ENCODE measurements around the gene ARHGAP10.
"Not testable (repeated sequence)": the region's sequence is repeated elsewhere in the genome, so short reads cannot be mapped to it uniquely, and the experiment has no call there.

Gene ARHGAP10

DNA sequence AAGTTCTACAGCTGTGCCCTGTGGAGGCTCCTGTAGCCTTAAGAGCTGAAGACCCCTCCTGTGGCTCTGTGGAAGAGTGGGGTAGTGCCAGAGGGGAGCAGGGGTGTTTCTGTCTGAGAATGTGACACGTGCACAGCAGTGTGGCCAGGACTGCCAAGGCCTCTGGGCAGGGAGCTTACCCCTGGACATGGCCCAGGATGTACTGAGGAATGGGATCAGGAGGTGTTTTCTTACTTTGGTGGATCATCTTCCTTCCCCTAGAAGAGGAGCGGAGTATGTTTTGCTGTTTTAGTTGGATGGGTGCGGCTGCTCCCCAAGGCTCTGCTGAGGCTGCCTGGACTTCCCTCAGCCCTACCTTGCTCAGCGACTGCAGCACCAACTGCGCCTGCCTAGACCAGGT lies 342.6 kb downstream of the ARHGAP10 start:
- no peak for DNase-seq

DNA sequence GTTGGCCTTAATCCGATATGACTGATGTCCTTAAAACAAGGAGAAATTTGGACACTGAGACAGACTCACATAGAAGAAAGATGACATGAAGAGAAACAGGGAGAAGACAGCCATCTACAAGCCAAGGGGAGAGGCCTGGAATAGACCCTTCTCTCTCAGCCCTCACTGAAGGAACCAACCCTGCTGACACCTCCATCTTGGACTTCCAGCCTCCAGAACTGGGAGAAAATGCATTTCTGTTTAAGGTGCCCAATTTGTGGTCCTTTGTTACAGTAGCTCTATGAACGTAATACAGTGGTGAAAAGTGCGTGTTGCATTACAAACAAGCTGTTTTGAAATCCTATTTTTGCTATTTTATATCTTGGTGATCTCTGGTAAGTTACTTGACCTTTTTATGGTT lies 343.6 kb downstream of the ARHGAP10 start:
- no peak for DNase-seq

DNA sequence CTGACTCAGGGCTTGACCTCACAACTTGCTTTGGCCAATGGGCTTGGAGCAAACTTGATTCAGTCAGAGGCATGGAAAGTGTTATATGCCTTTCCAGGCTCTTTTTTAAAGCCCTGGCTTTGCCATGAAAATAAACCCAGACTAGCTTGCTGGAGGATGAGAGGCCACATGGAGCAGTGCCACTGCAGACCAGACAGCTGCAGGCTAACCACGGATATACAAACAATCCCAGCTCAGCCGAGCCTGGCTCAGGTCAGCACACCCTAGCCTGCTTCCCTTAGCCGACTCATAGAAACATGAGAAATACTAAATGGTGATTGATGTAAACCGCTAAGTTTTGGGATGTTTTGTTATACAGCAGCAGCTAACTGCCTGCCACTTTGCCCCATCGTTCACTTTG lies 345.1 kb downstream of the ARHGAP10 start:
- DNase-seq: no peak

DNA sequence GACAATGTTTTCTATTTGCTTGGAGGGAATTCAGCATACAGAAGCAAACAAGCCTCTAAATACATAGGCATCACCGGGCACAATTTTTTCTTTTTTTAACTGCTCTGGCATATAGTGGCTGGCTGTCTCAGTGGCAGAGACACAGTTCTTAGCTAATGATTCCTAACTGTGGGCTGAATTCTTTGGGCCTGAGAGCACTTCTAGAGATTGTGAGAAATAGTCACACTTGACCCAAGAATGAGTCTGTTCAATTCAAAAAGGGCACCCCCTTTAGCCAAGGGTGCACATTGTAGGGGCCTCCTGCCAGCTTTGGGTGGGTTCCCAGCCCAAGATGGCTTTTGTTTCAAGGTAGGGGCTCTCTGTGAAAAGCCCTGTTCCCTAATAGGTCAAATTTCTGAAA lies 345.7 kb downstream of the ARHGAP10 start:
- no peak for DNase-seq

DNA sequence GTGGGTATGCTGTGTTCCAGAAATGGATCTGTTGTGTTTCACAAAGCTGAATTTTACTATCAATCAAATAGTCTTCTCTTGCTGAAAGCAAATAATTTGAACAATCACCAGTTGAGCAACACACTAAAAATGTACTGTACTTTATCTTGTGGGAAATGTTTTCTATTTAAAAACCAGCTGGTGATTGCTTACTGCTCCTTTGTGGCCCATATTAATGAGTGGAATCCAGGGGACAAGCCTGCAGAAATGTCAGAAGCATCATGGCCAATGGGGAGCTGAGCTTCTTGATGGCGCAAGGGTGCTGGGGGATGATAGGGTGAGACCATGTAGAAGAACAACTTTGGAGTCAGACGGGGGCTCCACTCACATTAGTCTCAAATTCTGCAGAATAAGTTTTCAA lies 346.2 kb downstream of the ARHGAP10 start:
- no peak for DNase-seq

DNA sequence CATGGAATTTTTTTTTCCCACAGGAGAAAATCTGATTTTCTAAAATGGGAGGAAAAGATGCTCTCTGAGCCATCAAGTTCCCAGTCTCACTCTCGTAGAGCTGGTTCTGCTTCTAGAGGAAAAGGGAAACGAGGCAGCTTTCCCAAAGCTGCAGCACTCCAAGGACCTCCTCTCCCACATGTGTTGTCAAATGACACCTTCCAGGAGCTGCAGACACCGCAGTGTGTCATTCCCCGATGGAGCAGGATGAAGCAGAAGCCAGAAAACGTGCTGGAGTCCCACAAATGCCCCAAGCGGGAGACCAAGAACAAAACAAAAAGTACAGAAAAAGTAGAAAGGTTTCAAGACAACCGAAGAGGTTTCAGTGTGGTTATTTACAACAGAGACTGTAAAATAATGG lies 348.1 kb downstream of the ARHGAP10 start:
- no peak for DNase-seq

DNA sequence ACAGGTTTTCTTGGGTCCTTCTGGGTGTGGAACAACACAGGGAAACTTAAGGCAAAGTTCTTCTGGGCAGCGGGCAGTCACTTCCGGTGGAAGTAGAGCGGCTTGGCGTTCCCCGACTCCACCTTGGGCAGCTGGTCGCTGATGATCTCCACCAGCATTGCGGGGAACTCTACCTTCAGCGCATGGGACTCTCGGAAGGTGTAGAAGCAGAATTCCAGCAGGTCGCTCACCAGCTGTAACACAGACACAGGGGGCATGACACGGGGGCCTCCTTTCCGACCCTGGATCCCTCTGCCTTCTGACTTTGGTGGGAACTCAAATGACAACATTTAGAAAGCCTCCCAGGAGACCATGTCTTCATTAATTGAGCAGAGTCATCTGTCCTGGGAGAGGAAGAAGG lies 349.4 kb downstream of the ARHGAP10 start:
- DNase-seq: no peak

DNA sequence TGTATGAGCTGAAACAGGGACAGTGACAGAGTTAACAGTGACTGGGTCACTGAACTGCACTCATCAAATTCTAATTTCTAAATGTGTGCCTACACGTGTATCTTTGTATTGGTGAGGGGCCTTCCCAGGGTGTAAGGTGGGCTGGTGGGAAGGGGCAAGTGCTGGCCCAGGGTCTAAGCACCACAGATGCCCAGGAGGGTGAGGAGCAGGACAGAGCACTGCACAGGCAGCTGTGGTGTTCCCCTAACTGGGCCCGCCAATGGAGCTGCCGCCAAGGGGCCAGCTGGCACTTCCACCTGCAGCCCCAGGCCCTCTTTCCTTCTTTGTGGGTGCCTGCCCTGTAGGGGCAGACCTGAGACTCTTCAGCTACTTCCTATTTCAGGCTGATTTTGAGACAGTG lies 349.9 kb downstream of the ARHGAP10 start:
- no peak for DNase-seq

DNA sequence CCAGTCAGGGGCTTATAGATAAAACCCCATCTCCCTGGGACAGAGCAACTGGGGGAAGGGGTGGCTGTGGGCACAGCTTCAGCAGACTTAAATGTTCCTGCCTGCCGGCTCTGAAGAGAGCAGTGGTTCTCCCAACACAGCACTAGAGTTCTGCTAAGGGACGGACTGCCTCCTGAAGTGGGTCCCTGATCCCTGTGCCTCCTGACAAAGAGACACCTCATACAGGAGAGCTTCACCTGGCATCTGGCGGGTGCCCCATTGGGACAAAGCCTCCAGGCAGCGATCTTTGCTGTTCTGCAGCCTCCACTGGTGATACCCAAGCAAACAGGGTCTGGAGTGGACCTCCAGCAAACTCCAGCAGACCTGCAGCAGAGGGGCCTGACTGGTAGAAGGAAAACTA lies 351.2 kb downstream of the ARHGAP10 start:
- DNase-seq: not testable (repeated sequence)

DNA sequence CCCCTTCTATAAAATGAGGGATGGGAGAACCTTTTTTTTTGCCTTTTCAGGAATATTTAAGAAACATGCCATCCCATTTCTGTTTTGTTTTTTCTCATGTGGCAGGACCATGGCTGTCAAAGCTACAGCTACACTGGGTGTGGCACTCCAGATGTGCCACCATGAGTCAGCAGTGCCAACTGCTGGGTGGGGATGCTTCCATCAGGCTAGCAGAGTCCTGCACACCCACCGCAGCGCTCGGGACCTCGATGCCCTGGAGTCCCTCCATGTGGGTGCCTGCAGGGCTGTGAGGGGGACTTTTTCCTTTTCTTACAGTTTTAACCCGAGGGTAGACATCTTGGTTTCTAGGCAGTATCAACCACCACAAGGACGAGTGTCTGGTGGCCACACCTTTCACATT lies 357.7 kb downstream of the ARHGAP10 start:
- DNase-seq: no peak

DNA sequence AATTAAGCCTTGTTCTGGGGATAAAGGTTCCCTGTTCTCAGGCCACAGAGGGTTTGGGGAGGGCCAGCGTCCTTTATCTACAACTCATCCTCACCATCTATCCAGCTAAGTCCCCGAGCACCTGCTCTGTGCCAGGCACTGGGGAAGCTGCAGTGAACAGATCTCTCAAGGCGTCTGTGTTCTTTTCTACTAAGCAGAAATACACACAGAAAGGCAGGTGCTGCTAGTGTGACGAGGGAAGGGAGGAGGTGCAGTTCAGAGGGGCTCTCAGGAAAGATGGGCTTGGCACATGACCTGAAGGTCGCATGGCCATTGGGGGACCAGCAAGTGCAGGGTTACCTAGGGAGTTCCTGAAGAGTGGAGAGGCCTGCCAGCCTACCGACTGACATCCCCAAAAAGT lies 358.1 kb downstream of the ARHGAP10 start:
- DNase-seq: no peak

DNA sequence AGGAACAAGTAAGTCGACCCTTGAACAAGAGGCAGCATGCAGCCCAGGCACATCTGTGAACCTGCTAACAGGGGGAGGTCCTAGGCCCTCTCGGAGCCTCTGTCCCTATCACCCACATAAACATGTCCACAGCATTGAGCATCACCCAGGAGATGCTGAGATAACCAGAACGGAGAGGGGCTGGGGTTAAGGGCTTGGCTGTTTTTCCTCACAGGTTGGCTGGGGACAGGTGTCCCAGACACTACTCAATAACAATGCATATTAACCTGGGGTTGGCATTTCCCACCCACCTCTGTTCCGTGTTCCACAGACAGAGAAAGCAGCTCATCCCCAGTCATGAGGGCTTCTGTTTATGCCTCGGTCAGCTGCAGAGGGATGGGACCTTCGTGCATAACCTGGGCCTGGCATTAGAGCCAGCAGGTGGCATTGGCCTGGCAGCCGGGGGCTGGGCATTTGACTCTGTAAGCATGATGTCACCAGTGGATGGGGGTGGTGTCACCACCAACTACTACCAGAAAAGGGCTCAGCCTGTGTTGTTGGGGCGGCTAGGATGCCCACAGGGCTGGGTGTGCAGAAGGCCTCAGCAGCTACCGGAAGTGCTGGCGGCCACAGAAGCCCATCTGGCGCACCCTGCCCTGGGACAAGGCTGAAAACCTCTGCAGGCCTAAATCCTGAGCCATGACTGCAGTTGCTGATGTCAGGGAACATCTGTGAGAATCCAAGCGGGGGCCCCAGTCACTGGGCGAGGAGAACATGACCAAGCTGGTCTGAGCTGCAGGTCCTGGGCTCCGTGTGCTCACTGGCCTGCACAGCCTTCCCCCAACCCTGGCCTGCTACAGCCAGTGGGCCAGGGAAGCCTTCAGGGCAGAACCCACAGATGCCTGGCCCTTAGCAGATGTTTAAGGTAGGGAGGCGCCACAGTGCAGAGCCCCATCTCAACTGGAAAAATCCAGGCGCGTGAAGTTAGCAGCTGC lies 358.9 kb downstream of the ARHGAP10 start:
- DNase-seq: no peak

DNA sequence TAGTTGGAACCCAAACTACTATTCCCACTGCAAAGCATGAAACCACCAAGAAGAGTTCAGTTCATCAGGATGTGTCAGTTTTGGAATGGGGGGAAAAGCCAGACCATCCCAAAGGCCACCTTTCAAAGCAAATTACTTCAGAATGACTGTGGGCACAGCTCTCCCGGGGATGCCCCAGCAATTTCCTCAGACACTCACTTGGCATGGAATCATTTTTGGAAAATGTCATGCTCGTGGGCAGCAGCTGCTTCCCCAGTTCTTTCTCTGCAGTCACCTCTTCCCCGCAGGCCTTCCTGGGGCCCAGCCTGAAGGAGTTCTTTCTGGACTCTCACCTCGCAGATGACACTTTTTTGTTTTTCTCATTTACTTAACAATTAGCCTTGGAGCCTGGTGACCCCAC lies 360.0 kb downstream of the ARHGAP10 start:
- DNase-seq: no peak

DNA sequence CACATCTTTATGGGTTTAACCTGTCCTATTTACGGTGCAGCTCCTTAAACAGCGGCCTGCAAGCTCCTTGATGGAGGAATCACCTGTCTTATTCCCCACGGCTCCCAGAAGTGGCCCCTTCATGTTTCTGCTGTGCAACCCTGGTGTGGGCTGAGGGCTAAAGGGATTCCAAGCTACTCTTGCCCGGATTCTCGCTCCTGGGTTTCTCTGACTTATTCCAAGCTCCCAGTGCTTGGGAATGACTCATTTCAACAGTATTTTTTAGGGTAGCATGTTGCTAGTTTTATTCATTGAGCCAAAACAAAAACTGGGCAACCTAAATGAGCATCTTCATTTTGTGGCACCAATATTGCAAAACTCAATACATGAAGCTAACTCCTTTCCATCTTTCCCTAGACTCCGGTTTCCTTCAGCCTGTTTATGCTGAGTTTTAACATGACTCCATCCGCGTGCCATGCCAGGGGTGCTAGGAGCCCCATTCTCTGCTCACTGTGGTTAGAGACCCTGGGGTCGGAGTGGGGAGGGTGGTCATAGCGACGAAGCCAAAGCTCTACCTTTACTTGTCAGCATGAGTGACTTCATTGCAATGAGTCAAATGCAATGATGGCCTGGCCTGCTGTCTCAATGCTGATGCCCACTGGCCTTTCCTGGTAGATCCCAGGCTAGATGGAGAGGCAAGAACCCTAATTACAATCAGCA lies 360.6 kb downstream of the ARHGAP10 start:
- DNase-seq: no peak

DNA sequence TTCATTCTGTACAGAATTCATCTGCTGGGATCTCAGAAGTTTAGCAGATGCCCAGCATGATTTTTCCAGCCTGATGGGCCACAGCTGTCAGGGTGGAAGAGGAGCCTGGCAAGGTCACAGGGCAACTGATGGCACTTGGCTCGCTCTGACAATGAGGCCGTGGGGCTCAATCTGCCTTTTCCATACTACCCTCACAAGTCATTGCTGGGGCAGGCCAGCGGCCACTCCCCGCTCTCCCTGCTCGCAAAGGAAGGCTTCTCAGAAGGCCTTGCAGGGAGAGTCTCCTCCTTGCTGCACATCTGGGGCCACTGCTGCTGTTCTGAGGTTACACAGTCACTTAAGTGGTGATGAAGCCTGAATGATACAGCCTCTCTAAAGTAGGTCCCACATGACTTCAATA lies 361.2 kb downstream of the ARHGAP10 start:
- DNase-seq: no peak

DNA sequence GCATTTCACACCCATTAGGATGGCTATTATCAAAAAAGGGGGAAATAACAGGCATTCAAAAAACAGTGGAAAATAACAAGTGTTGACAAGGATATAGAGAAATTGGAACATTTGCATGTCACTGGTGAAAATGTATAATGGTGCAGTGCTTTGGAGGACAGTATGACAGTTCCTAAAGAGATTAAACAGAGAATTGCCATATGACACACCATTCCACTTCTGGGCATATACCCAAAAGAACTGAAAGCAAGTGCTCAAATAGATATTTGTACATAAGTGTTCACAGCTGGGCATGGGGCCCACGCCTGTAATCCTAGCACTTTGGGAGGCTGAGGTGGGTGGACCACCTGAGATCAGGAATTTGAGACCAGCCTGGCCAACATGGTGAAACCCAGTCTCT lies 362.3 kb downstream of the ARHGAP10 start:
- no peak for DNase-seq

DNA sequence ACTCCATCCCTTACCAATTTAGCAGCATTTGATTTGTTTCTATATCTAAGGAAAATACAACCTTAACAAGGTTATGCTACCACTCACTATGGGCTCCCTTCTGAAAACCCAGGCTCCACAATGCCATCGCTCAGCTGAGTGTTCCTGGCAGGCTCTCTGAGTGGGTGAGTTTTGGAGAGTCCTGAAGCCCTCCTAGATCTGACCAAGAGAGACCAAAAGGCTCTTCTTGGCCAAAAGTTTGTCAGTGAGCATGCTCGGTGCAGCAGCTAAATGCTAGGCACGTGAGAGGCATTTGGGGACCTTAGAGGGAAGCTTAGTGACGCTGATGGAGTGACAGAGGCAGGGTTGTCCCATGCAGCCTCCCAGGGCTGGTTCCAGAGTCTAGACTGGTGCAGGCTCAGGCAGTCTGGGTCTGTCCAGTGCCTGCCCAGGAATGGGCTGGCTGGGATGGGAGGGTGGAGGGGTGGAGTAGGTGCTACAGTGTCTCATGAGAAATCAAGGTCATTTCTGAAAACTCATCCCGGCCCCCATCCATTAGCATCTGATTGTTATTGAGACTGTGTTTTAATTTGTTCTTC lies 363.5 kb downstream of the ARHGAP10 start:
- DNase-seq: no peak

DNA sequence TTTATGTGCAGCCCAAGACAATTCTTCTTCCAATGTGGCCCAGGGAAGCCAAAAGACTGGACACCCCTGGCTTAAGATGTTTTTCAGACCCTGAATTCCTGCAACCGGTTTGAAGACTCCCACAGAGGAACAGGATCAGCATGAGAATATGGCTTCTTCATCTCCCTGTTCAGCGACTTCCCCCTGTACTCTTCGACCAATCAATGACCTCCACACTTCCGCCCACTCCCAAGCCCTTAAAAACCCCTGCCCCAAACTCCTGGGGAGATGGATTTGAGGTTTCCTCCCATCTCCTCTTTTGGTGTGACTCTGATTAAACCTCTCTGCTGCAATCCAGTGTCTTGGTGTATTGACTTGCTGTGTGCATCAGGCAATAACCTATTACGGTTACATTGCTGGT lies 365.9 kb downstream of the ARHGAP10 start:
- no peak for DNase-seq

DNA sequence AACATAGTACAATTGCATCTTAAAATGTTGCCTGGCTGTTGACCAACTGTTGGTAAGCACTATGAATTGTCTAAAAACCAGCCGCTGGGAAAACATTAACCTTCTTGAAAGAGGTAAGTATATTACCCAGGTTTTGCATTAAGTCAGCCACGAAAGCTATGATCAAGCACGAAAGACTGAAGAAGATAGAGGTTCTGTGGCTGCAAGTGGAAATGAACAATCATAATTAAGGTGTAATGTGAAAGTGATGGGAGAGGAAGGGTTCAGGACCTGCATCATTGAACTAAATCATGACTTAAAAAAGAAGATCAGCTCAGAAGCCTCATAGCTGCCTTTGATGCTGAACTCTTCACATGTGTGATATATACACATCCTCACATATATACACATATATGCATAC lies 369.3 kb downstream of the ARHGAP10 start:
- no peak for DNase-seq

DNA sequence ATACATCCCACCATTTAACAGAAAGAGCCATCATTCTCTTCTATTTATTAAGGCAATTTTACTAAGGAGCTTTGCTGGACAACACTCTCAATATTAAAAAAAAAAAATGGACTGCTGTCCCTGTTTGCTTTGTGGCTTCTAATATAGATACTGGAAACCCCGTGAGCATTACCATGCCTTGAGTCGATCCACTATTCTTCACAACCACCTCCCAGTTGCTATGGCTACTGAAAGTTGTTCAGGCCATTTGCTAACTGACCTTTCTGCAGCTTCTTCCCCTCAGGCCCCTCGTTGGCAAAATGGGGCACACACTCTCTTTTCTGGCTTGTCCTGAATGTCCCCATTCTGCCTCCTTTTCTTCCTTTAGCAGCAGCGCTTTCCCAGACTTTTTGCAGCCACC lies 369.9 kb downstream of the ARHGAP10 start:
- DNase-seq: no peak

DNA sequence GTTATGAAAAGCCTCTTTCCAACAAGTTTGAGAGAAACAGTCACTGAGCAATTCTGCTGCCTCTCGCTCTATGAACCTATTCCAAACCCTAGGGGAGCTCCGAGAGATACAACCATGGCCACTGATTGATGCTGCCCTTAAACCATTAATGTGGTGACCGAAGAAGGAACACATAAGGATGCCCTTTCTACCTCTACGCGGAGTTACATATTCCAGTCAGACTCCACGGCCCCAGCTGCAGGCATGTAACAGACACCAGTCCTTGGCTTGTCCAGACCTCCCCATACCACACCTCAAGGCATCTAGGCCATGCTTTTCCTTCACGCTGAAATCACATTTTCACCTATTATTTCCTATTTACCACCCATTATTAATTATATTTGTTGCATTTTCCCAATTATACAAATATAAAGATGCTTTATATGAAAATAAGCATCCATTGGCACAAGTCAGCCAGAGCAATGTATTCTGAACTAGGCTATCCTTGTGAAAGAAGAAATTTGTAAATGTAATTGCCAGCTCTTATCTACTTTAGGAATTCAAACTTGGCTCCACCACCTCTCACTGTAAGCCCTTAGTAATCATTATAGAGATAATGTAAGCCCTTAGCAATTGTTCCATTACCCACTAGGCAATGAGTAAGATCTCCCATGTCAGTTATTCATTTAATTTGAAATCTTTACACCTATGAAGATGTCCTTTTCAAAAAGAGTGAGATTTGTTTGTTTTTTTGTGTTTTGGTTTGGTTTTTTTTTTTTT lies 371.9 kb downstream of the ARHGAP10 start:
- no peak for DNase-seq

DNA sequence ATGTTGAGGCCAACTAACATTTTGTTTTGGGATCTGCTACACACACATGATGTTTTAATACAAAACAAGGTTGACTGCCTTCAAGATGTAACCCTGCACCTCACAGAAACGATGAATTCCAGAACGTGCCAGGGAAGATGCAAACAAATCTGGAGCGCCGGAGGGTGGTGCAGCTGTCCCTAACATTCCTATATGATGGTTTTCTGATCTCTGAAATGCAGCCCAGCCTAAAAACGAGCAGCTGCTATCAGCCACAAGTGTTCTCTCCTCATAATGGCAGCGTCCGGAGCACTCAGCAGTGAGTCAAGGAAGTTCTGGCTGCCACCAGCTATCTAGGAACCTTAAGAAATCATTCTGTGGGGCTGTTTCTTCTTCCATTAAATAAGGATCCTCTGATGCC lies 376.9 kb downstream of the ARHGAP10 start:
- DNase-seq: no peak

DNA sequence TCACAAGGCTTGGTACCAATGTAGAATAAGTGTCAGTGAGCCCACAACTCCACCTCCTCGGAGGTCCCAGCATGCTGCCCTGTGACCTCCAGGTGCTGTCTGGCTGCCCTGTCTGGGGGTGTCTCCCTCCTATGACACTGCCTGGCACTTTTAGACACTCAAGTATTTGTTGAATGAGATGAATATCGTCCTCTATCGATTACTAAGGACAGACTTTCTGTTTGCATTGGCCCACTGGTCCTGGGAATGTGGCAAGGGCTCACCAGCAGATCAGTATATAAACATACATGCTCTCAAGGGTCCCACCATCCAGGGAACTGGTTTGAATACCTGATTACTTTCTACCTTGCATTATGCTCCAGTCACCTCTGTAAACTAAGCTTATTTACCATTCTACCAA lies 377.3 kb downstream of the ARHGAP10 start:
- DNase-seq: no peak

All from CD4-positive, alpha-beta T cell treated with Interferon gamma for 1 hour (primary cell).